Stimulated activated CD8-positive, alpha-beta memory T cell treated with anti-CD3 and anti-CD28 coated beads, Interleukin-2, amount 100 ng/mL, for 48 hours (primary cell): Measurements from ENCODE around the gene TPH2.

ENCODE experiments used
- DNase-seq, 2 donors: peaks; one replicate each; pipeline ENCODE4 v3.0.0-alpha.2; 2020; ENCODE audit warnings: low read depth in 2 of 2

The TPH2 gene

GRCh38 chr12:71938728-71939385, at the start of gene TPH2:
TSS of gene TPH2 (plus strand) at chr12:71938845. CDS start at chr12:71938987, 142 bp downstream.
- peak; percentile 25 to 30 for DNase-seq

GRCh38 chr12:71890475-71890874, 48.2 kb upstream of the TPH2 start:
- no peak for DNase-seq

GRCh38 chr12:71892059-71892458, 46.6 kb upstream of the TPH2 start:
- no peak for DNase-seq

- DNase-seq: no peak
These were observed 42.3 kb upstream of the TPH2 start for GRCh38 chr12:71896205-71896882.

DNA sequence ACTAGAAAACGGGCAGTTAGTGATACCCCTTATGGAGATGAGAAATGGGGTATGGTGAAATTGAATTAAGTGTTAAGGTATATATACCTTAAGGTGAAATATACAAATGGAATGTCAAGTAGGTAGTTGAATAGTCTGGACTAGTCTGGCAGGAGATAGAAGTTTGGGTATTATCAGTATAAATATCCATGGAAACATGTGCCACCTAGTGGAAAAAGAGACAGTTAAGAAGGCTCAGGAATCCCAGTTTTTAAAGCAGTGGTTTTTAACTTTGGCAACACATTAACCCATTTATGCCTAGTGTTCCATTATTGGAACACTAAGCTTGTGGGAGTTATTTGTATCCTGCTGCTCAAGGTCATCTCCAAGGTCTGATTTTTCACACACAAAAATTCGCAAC, 38.6 kb upstream of the TPH2 start:
- DNase-seq: no peak

GRCh38 chr12:71904629-71905028, 34.0 kb upstream of the TPH2 start:
- no peak for DNase-seq

- no peak for DNase-seq
These were observed 3.1 kb upstream of the TPH2 start for GRCh38 chr12:71935594-71935993.

GRCh38 chr12:71940068-71940467, 1.4 kb downstream of the TPH2 start:
- no peak for DNase-seq

DNA sequence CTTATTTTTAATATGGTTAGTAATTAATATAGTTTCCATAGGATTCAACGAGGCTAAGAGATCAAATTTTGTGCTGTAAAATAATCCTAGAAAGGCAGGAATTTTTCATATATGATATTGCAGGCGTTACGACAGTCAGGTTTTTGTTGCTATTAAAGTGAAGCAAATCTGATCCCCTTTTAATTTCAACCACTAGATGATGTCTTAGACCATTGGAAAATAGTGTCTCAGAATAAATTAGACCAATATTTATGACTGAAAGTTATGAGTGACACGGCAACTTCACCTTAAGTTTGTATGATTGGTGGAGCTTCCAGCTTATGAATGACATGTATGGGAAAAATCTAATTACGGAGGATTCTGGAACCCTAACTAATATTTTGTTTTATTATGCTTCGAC, 2.5 kb downstream of the TPH2 start:
- DNase-seq: no peak

DNA sequence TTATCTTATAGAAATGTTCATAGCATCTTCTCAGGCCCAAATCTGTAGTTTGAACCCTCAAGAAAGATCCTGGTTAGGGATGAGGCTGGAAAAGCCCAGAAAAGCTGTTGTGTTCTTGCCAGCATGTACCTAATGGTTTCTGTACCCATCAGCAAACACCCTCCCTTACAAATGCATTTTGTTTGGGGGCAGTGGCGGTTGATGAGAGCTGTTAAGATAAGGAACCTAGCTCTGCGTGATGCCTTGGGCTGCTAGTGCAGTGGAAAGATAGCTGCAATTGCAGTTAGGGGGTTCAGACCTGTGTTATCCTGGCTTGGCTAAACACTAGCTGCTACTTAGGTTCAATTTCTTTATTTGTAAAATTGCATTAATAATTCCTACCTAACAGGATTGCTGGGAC, 3.6 kb downstream of the TPH2 start:
- no peak for DNase-seq

- no peak for DNase-seq
These were observed 4.1 kb downstream of the TPH2 start for GRCh38 chr12:71942703-71943102.

- no peak for DNase-seq
These were observed 6.5 kb downstream of the TPH2 start for GRCh38 chr12:71945121-71945520.

- no peak for DNase-seq
These were observed 7.2 kb downstream of the TPH2 start for GRCh38 chr12:71945883-71946282.

GRCh38 chr12:71947645-71948105, 9.0 kb downstream of the TPH2 start:
- no peak for DNase-seq

DNA sequence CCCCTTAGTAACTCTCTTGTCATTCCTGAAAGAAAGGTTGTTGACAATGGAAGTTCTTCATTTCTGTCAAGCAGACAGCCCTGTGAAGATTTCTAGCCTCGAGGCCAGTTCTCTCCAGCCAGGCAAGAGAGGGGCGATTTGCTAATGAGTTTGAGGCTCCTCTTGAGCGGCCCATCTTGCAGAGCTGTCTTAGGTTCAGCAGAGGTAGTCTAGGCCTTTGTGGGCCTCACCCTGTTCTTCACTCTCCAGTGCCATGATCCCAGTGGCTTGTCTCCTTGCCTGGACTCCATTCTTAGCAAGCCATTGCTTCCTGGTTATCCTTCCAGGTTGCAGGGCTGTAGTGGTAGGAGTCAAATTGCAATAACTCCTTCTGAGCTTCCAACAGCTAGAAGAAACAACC, 9.7 kb downstream of the TPH2 start:
- no peak for DNase-seq

DNA sequence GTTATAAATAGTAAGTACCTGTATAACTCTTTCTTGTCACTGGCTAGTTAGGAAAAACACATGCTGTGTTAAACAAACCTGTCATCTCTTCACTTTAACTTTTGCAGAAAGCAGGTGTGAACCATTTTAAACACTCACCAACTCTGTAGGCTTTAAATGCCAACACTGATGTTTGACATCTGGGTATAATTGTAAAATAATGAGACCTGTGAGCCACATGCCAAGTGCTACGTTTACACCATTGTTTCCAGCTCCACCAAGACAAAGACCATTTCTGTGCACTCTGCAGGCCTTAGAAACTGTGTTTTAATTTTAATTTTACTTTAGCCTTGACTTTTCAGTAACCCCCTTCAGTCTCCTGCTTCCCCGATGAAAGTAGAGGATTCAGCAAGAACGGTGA, 11.0 kb downstream of the TPH2 start:
- DNase-seq: no peak

DNA sequence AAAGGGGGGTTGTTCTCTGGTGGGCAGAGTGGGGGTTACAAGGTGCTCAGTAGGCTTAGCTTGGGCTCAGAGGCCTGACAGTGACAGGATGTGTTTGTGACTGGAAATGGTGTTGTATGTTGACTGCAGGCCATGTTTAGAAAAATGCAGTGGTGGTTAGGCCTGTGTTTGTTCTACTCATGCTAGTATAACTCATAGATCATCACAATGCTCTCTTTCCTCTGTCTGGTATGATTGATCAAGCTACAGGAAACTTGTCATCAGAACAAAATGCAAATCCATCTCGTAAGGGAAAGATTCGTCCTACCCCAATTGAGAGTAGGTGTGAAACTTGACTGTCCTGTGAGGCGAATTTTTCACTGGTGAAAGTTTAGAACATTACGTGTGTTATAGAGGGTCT, 11.8 kb downstream of the TPH2 start:
- no peak for DNase-seq

- no peak for DNase-seq
These were observed 12.2 kb downstream of the TPH2 start for GRCh38 chr12:71950819-71951218.

- no peak for DNase-seq
These were observed 15.6 kb downstream of the TPH2 start for GRCh38 chr12:71954083-71954778.

DNA sequence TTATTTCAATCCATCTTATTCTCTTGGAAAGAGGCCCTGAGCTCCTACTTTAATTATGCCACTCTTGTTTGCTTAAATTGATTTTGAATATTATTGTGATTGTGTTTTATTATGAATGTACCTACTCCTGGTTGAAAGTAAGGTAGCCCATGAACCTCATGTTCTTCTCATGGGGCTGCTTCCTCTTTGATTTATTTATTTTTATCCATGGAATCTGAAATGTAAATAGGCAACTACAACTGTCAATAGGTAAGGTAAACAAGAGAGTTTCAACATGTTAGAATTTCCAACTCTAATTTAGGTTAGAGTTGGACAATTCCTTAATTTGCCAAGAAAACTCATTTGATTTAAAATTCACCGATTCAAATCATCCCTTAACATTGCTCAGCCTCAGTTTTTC, 16.2 kb downstream of the TPH2 start:
- no peak for DNase-seq

DNA sequence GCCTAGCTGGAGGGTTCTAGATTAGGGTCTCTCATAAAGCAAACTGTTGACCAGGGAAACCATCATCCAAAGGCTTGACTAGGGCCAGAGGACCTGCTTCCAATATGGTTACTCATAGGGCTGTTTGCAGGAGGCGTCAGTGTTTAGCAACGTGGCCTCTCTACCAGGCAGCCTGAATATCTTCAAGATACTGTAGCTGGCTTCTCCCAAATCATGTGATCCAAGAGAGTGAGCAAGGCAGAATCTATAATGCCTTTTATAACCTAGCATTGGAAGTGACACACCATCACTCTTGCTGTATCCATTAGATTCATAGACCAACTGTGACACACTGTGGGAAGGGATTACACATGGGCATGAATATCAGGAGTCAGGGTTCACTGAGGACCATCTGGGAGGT, 17.3 kb downstream of the TPH2 start:
- DNase-seq: no peak

DNA sequence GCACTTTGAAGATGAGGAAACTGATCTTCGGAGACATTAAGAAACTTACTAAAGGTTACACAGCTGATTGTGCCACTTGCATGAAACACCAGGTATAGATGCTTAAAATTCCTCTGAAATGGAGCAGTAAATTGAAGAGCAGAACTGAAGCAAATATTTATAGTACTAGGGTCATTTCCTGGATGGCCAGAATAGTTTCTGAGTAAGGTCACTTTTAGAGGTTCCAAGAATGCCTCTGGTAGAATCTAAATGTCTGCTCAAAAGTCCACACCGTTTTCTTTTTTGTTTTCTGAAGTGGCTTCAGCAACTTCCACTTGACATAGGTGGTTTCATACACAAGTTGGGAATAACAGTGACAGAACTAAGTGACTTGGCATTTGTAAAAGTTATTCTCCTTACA, 19.4 kb downstream of the TPH2 start:
- DNase-seq: no peak

DNA sequence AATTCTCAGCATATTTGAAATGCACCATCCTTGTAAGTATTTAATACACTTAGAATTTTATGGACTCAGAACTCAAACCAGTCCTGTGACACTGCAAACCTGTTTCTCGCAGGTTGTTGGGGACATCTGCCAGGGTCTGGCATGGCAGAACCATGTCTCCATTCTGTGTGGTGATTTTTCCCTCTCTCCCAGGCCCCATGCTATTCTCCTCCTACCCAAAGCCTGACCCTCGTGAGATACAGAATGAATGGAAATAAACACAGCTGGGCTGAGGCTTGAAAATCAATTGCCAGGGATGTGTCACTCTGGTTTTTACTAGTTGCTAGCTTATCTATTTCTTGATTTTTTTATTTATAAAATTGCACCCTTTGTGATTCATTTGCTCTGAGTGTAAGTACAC, 19.8 kb downstream of the TPH2 start:
- no peak for DNase-seq
